SK-N-MC (cell line): ENCODE measurements around the gene MYO1D.
"Not testable (repeated sequence)": the region's sequence is repeated elsewhere in the genome, so short reads cannot be mapped to it uniquely, and the experiment has no call there.

Source experiments
- DNase-seq: peaks from one replicate; pipeline ENCODE4 v3.0.0-alpha.2; 2011; ENCODE audit warnings: low read depth, low spot score
- H3K27ac ChIP-seq: fragments of 200-600 bp; sonication (generic); 2 replicates; pipeline ENCODE4 v1.5.1; 2016; ENCODE audit warnings: mixed run types
- H3K36me3 ChIP-seq: fragments of 200-600 bp; sonication (generic); 2 replicates; pipeline ENCODE4 v1.6.1; 2017; ENCODE audit warnings: antibody characterized with exemption, low read length, mixed read lengths; ENCODE audit not compliant: insufficient read depth
- H3K4me3 ChIP-seq: fragments of 200-600 bp; sonication (generic); 2 replicates; pipeline ENCODE4 v1.5.1; 2016
- H3K9ac ChIP-seq: fragments of 200-600 bp; sonication (generic); 2 replicates; pipeline ENCODE4 v1.8.0; 2017; ENCODE audit warnings: mixed run types, mixed read lengths; ENCODE audit not compliant: insufficient read length
- H3K9me3 ChIP-seq: fragments of 200-600 bp; sonication (generic); 2 replicates; pipeline ENCODE4 v1.6.1; 2017; ENCODE audit warnings: low read depth, mild to moderate bottlenecking, antibody characterized with exemption, low read length, moderate library complexity, mixed read lengths
- EZH2 ChIP-seq: fragments of 200-600 bp; sonication (generic); IDR thresholded peaks from one replicate; pipeline ENCODE4 v1.6.1; 2017; ENCODE audit warnings: antibody characterized with exemption
- FOXP2 ChIP-seq: optimal IDR thresholded peaks from 2 replicates; pipeline ENCODE3; 2011; ENCODE audit warnings: mild to moderate bottlenecking, moderate library complexity; ENCODE audit not compliant: insufficient read depth; ENCODE audit errors: extremely low read length, control extremely low read depth
- POLR2AphosphoS5 ChIP-seq: IDR thresholded peaks from 2 replicates; pipeline ENCODE4 v1.6.1; 2012; ENCODE audit warnings: mild to moderate bottlenecking, low read depth, low read length, borderline replicate concordance

MYO1D gene

DNA sequence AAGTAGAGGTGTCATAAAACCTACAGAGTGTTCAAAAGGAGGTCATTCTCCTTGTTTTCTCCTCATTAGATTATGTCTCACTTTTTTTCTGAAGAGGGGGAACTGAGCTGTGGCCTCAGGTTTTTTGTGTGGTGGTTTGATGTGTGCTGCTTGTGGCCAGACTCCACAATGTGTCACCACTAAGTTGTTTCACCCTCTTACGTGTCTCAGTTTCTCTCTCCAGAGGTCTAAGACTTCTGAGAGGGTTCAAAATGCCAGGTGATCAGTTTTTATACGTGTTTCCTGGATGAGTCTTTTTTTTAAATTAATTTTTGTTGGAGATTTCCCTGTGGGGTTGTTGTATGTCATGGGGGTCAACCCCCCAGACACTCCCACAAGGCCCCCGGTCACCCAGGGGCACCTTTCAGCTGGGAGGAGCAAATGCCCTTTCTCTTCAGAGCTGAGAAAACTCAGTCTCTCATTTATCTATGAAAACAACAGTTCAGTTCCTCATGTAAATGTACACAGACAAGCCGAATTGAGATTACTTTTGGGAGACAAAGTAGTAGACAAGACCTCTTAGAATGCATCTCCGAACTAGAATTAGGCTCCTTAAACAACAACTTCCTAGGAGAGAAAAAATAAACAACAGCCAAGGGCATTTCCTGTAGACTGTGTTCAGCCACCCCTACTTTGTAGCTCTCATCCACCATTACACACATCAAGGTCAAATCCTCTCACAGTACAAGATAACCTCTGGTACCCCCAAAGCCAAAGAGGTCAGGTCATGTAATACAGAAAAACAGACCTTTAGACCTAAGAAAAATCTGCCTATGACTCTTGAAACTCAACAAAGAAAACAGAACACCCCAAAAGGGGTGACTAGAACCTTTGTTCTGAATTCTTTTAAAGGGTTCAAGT is 27.1 kb upstream of the MYO1D start:
- H3K36me3 ChIP-seq: no peaks in the 10 kb centered on the region
- no peak overlapping the region for H3K4me3 ChIP-seq
- no peaks in the 10 kb centered on the region; the same call in 1 of the 2 replicates for H3K9me3 ChIP-seq
- no peak for TF ChIP-seq FOXP2
- no peak for TF ChIP-seq EZH2
- TF ChIP-seq POLR2AphosphoS5: no peak
- H3K27ac ChIP-seq: no peak overlapping the region
- no peak overlapping the region for H3K9ac ChIP-seq
- DNase-seq: no peak

DNA sequence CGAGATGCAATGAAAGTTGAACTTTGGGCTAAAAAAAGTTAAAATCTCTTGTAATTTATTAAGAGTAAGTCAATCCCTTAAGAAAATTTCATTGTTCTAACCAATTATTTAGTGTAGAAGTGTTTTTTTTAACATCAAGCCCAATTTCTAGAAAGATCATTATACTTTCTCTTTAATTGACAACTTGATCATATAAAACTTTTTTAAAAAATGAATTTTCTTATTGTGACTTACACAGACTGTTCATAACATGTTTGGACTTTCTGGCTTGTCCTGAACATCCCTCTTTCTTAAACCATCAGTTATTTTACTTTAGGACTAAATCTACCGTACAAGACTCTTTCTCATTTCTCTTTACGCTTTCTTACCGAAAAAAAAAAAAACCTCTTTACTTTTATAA is 24.8 kb upstream of the MYO1D start:
- H3K36me3 ChIP-seq: no peaks in the 10 kb centered on the region
- no peak for TF ChIP-seq POLR2AphosphoS5
- TF ChIP-seq FOXP2: no peak
- no peak for TF ChIP-seq EZH2
- no peaks in the 10 kb centered on the region; the same call in 1 of the 2 replicates for H3K9me3 ChIP-seq
- no peak overlapping the region for H3K9ac ChIP-seq
- DNase-seq: no peak
- no peak overlapping the region for H3K27ac ChIP-seq
- no peak overlapping the region for H3K4me3 ChIP-seq

DNA sequence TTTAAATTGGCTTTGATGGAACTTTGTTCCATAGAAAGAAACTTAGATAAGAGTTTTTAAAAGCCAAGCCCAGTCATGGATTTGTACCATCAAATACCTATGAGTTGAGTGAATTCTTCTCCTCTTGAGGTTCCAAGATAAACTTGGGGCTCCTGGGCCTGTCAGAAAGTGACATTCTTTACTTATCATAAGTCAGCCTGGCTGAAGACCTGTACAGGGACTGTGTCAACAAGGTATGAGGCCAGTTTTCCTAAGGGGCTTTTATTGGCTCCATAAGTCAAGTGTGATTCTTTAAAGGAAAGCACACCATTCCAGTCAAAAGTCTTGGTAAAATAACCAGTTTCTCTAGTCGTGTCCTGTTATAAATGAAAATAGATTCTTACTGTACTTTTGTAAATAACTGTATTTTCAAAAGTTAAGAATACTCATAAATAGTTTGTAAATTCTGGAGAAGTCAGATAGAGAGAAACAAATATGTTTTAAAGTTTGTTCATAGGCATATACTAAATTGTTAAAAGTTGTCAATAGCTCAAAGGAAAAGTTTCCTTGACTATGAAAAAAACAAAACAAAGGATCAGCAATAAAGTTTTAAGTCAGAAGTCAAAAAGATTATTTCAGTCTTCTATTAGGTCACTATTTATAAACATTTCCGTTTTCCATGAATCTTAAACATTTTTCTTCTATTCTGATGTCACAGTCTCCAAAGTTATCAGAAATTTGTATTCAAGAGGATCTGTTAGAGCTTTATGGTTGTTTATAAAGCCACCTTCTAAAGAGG is 22.5 kb upstream of the MYO1D start:
- no peak for DNase-seq
- Histone ChIP-seq H3K36me3 (no peaks in the 10 kb centered on the region), H3K4me3 (no peak overlapping the region), H3K9me3 (no peaks in the 10 kb centered on the region; the same call in 1 of the 2 replicates), H3K27ac (no peak overlapping the region), H3K9ac (no peak overlapping the region)
- TF ChIP-seq EZH2 (no peak), POLR2AphosphoS5 (no peak)

DNA sequence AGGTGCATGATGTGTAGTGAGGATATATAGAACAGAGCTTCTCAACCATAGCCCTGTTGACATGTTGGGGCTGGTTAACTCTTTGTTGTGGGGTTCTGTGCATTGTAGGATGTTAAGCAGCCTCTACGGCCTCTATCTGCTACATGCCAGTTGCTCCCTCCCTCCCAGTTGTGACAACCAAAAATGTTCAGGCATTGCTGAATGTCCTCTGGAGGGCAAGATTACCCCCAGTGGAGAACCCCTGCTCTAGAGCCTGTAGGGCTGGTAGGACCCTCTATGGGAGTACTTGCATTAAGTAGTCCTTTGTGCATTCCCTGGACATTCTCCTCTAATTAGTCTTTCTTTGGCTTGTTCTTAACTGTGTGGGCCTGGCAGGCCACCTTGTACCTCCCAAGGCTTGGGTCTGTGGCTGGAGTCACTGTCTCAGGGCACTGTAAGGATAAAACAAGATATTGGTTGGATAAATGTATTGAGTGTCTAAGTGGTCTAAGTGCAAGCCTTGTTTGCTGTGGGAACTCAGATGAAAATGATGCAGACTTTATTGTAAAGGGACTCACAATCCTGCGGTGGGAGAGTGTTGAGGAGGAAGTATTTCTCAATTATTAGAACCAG is 19.8 kb upstream of the MYO1D start:
- Histone ChIP-seq H3K9me3 (no peaks in the 10 kb centered on the region; the same call in 1 of the 2 replicates), H3K36me3 (no peaks in the 10 kb centered on the region), H3K27ac (no peak overlapping the region), H3K9ac (no peak overlapping the region), H3K4me3 (no peak overlapping the region)
- DNase-seq: no peak
- TF ChIP-seq FOXP2 (no peak), EZH2 (no peak), POLR2AphosphoS5 (no peak)

DNA sequence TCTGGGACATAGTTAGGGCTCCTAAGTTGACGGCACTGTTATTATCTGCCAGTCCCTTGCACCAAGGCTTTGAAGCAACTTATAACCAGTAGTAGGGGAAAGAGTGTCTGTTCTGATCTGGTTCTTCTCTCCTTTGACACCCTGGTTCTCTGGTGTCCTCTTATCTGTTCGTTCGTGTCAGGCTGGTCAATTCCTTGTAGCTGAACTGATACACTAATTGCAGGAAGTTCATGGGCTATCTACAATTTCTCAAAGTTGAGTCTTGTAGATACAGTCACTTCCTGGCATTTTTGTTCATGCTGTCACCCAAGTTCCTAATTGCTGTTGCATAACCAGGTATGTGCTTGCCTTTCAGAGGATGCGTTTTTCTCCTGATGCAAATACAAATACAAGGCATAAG is 17.3 kb upstream of the MYO1D start:
- H3K9me3 ChIP-seq: no peaks in the 10 kb centered on the region
- H3K9ac ChIP-seq: no peak overlapping the region
- H3K27ac ChIP-seq: no peak overlapping the region
- no peak overlapping the region for H3K4me3 ChIP-seq
- no peak for DNase-seq
- TF ChIP-seq EZH2 (no peak), FOXP2 (no peak), POLR2AphosphoS5 (no peak)
- H3K36me3 ChIP-seq: no peaks in the 10 kb centered on the region

DNA sequence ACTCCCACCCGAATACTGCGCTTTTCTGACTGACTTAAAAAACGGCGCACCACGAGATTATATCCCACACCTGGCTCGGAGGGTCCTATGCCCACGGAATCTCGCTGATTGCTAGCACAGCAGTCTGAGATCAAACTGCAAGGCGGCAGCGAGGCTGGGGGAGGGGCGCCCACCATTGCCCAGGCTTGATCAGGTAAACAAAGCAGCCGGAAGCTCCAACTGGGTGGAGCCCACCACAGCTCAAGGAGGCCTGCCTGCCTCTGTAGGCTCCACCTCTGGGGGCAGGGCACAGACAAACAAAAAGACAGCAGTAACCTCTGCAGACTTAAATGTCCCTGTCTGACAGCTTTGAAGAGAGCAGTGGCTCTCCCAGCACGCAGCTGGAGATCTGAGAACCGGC is 10.5 kb upstream of the MYO1D start:
- H3K9me3 ChIP-seq, H3K36me3 ChIP-seq, H3K27ac ChIP-seq, H3K4me3 ChIP-seq, DNase-seq, H3K9ac ChIP-seq: not testable (repeated sequence)

DNA sequence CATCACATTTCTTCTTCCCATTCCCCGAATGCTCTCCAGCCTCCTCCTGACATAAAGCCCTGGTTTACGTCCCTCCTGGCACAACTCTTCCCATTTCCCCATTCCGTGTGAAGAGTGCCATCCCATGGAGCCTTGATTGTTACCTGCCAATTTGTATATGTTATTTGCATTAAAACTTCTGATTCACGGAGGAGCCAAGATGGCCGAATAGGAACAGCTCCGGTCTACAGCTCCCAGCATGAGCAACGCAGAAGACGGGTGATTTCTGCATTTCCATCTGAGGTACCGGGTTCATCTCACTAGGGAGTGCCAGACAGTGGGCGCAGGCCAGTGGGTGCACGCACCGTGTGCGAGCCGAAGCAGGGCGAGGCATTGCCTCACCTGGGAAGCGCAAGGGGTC is 10.0 kb upstream of the MYO1D start:
- H3K4me3 ChIP-seq, DNase-seq, H3K9me3 ChIP-seq: not testable (repeated sequence)

DNA sequence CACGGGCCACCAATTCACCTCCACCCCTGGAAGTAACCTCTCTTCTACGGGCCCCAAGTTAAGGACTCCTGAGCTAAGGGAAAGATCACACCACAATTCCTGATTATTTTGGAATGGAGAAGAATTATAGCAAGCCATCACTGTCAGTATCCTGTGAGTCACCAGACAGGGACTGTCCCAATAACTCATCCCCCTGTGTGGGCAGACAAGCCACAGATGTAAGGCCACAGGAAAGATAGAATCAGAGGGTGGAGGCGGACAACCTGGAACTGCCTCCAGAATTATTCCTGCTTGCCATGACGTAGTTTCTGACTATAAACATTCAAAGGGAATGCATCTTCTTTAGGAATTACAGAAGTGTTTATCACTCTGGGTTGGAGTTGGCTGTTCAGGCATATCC is 5.8 kb upstream of the MYO1D start:
- TF ChIP-seq FOXP2: no peak
- TF ChIP-seq EZH2: no peak
- TF ChIP-seq POLR2AphosphoS5: no peak
- Histone ChIP-seq H3K9ac (no peak overlapping the region), H3K9me3 (no peaks in the 10 kb centered on the region), H3K36me3 (no peaks in the 10 kb centered on the region), H3K27ac (no peak overlapping the region), H3K4me3 (no peak overlapping the region)
- no peak for DNase-seq

More for the DNA sequence above, 10.0 kb upstream of the MYO1D start:
- H3K9ac ChIP-seq, H3K27ac ChIP-seq, H3K36me3 ChIP-seq: not testable (repeated sequence)
